Esophagus muscularis mucosa (tissue), 4 donors: Measurements from ENCODE around the gene FAM131A.

Source experiments
- CTCF ChIP-seq, 3 experiments: fragments of 200-600 bp in 2 of 3; fragments of 450-650 bp in 1 of 3; sonication (generic) in 2 of 3; IDR thresholded peaks; one replicate each; pipeline ENCODE4 v1.5.1; 2017 to 2019; ENCODE audit warnings: antibody characterized with exemption in 3 of 3, mild to moderate bottlenecking in 2 of 3, moderate library complexity in 1 of 3
- EP300 ChIP-seq: sonication (generic); formaldehyde crosslinking; IDR thresholded peaks from one replicate; pipeline ENCODE4 v1.6.1; 2017; ENCODE audit warnings: antibody characterized with exemption
- POLR2A ChIP-seq: fragments of 450-650 bp; IDR thresholded peaks from one replicate; pipeline ENCODE4 v1.6.1; 2017; ENCODE audit warnings: antibody characterized with exemption, moderate library complexity, mild to moderate bottlenecking, low read depth
- POLR2AphosphoS5 ChIP-seq, 2 donors: sonication (generic); formaldehyde crosslinking; IDR thresholded peaks; one replicate each; pipeline ENCODE4 v1.6.1; 2017; ENCODE audit warnings: antibody characterized with exemption in 2 of 2

GRCh38 chr3:184368586-184369183 is 31.3 kb downstream of the FAM131A start:
- TF ChIP-seq CTCF (IDR thresholded peaks at IDR 0.05) (no peak), POLR2AphosphoS5 (IDR thresholded peaks at IDR 0.05) (no peak), POLR2A (no peak), EP300 (no peak)
